Neuronal stem cell (in vitro differentiated cells): ENCODE results near the gene CKAP5.

Experiments used
- DNase-seq: peaks from one replicate; pipeline ENCODE4 v3.0.0-alpha.2; 2013; ENCODE audit warnings: low spot score
- H2AFZ ChIP-seq: one replicate; pipeline ENCODE4 v1.6.1; 2013; ENCODE audit warnings: mild to moderate bottlenecking, low read length, inconsistent platforms
- H2AK5ac ChIP-seq: 2 replicates; pipeline ENCODE4 v1.6.1; 2013; ENCODE audit warnings: low read depth, mild to moderate bottlenecking, inconsistent platforms, low read length, moderate library complexity, mixed read lengths
- H2BK120ac ChIP-seq: 2 replicates; pipeline ENCODE4 v1.6.1; 2013; ENCODE audit warnings: low read depth, mild to moderate bottlenecking, inconsistent platforms, low read length, moderate library complexity, mixed read lengths
- H2BK12ac ChIP-seq: one replicate; pipeline ENCODE4 v1.6.1; 2013; ENCODE audit warnings: low read length, inconsistent platforms
- H2BK15ac ChIP-seq: 2 replicates; pipeline ENCODE4 v1.6.1; 2013; ENCODE audit warnings: mild to moderate bottlenecking, low read length, inconsistent platforms, mixed read lengths
- H2BK5ac ChIP-seq: one replicate; pipeline ENCODE4 v1.6.1; 2013; ENCODE audit warnings: inconsistent platforms, mild to moderate bottlenecking, low read length, moderate library complexity
- H3K14ac ChIP-seq: one replicate; pipeline ENCODE4 v1.6.1; 2013; ENCODE audit warnings: low read length, inconsistent platforms
- H3K18ac ChIP-seq: 2 replicates; pipeline ENCODE4 v1.6.1; 2013; ENCODE audit warnings: low read length, inconsistent platforms
- H3K23ac ChIP-seq: 2 replicates; pipeline ENCODE4 v1.6.1; 2013; ENCODE audit warnings: low read depth, mild to moderate bottlenecking, mixed read lengths, low read length, inconsistent platforms; ENCODE audit not compliant: poor library complexity
- H3K27ac ChIP-seq: replicated peaks from 3 replicates; pipeline ENCODE4 v1.5.1; 2013; ENCODE audit warnings: low read length, inconsistent platforms
- H3K27me3 ChIP-seq, 3 experiments: 2 replicates each; pipeline ENCODE4 v1.6.1; 2013; ENCODE audit warnings: low read length in 3 of 3, mild to moderate bottlenecking in 2 of 3, inconsistent platforms in 1 of 3, low read depth in 1 of 3, mixed read lengths in 1 of 3, moderate library complexity in 1 of 3; ENCODE audit not compliant: control insufficient read depth in 3 of 3, insufficient read depth in 3 of 3
- H3K36me3 ChIP-seq, 2 donors: replicated peaks in 1 of 2; 2 replicates each; pipeline ENCODE4 v1.6.1; 2013; ENCODE audit warnings: low read length in 2 of 2; ENCODE audit not compliant: control insufficient read depth in 2 of 2, insufficient read depth in 2 of 2
- H3K4ac ChIP-seq: 2 replicates; pipeline ENCODE4 v1.6.1; 2013; ENCODE audit warnings: inconsistent platforms, mild to moderate bottlenecking, low read length, moderate library complexity
- H3K4me1 ChIP-seq, 2 donors: 1 replicate in 1 of 2; 2 replicates in 1 of 2; pipeline ENCODE4 v1.6.1; 2013; ENCODE audit warnings: low read length in 2 of 2, low read depth in 1 of 2; ENCODE audit not compliant: control insufficient read depth in 2 of 2, insufficient read depth in 1 of 2
- H3K4me2 ChIP-seq: one replicate; pipeline ENCODE4 v1.6.1; 2013; ENCODE audit warnings: mild to moderate bottlenecking, low read length, inconsistent platforms; ENCODE audit not compliant: insufficient read depth, poor library complexity, severe bottlenecking
- H3K4me3 ChIP-seq, 2 donors: 2 replicates each; pipeline ENCODE4 v1.5.1; 2013; ENCODE audit warnings: low read length in 2 of 2, mild to moderate bottlenecking in 2 of 2, inconsistent platforms in 1 of 2, moderate library complexity in 1 of 2
- H3K79me1 ChIP-seq: one replicate; pipeline ENCODE4 v1.6.1; 2013; ENCODE audit warnings: low read depth, mild to moderate bottlenecking, inconsistent platforms, low read length, moderate library complexity
- H3K9ac ChIP-seq: one replicate; pipeline ENCODE4 v1.6.1; 2013; ENCODE audit warnings: mild to moderate bottlenecking, low read depth, low read length, inconsistent platforms; ENCODE audit not compliant: poor library complexity
- H3K9me3 ChIP-seq, 2 donors: replicated peaks in 1 of 2; 2 replicates each; pipeline versions ENCODE3 to v1.6.1; 2013; ENCODE audit warnings: low read length in 2 of 2, mild to moderate bottlenecking in 2 of 2, inconsistent platforms in 1 of 2, low read depth in 1 of 2, mixed read lengths in 1 of 2, moderate library complexity in 1 of 2; ENCODE audit not compliant: control insufficient read depth in 2 of 2, insufficient read depth in 1 of 2
- H4K8ac ChIP-seq: one replicate; pipeline ENCODE4 v1.6.1; 2013; ENCODE audit warnings: low read depth, mild to moderate bottlenecking, inconsistent platforms, low read length, moderate library complexity
- H4K91ac ChIP-seq: one replicate; pipeline ENCODE4 v1.6.1; 2013; ENCODE audit warnings: low read length, low read depth, mild to moderate bottlenecking, inconsistent platforms; ENCODE audit not compliant: poor library complexity
- WGBS, 2 donors: extraction: QIAGEN DNeasy Blood & Tissue Kit; methylation state at CpG; one replicate each; pipeline ENCODE4 v1.1.7; 2013; ENCODE audit warnings: missing lambda C conversion rate in 2 of 2, mixed read lengths in 1 of 2; ENCODE audit not compliant: insufficient read length in 2 of 2, insufficient replicate concordance in 1 of 2; ENCODE audit errors: extremely low coverage in 2 of 2; 5-methylcytosine and 5-hydroxymethylcytosine counted together

The CKAP5 gene

GRCh38 chr11:46738887-46739286, 107.2 kb downstream of the CKAP5 start:
- Histone ChIP-seq H3K4me1 (no peaks in the 10 kb centered on the region), H2AFZ (no peak overlapping the region), H3K14ac (no peak overlapping the region), H2AK5ac (no peak overlapping the region), H3K18ac (no peak overlapping the region), H3K4ac (no peak overlapping the region), H3K79me1 (no peaks in the 10 kb centered on the region), H3K9me3 (no peaks in the 10 kb centered on the region), H3K27me3 (no peaks in the 10 kb centered on the region), H3K23ac (no peak overlapping the region), H2BK5ac (no peak overlapping the region), H2BK120ac (no peak overlapping the region), H2BK12ac (no peak overlapping the region), H4K8ac (no peak overlapping the region), H2BK15ac (no peak overlapping the region), H3K27ac (no peak overlapping the region), H4K91ac (no peak overlapping the region), H3K9ac (no peak overlapping the region), H3K4me2 (no peak overlapping the region), H3K4me3 (no peak overlapping the region), H3K36me3 (peaks cover 17 to 41% of the 10 kb centered on the region in 2 donors)
- no CpG with 5 or more reads among the region's 6 CpGs for WGBS, 2 donors
- no peak for DNase-seq

GRCh38 chr11:46737699-46738098, 108.4 kb downstream of the CKAP5 start:
- Histone ChIP-seq H3K79me1 (no peaks in the 10 kb centered on the region), H3K9ac (no peak overlapping the region), H2AFZ (no peak overlapping the region), H3K4me2 (no peak overlapping the region), H3K23ac (no peak overlapping the region), H3K27ac (no peak overlapping the region), H2BK5ac (no peak overlapping the region), H3K36me3 (peaks cover 12 to 29% of the 10 kb centered on the region in 2 donors), H3K4me3 (no peak overlapping the region), H3K9me3 (no peaks in the 10 kb centered on the region), H3K4me1 (no peaks in the 10 kb centered on the region), H2BK12ac (no peak overlapping the region), H3K18ac (no peak overlapping the region), H3K4ac (no peak overlapping the region), H2AK5ac (no peak overlapping the region), H3K14ac (no peak overlapping the region), H3K27me3 (no peaks in the 10 kb centered on the region), H2BK120ac (no peak overlapping the region), H2BK15ac (no peak overlapping the region), H4K91ac (no peak overlapping the region), H4K8ac (no peak overlapping the region)
- no CpG with 5 or more reads among the region's 11 CpGs for WGBS, 2 donors
- no peak for DNase-seq

GRCh38 chr11:46736615-46737014, 109.5 kb downstream of the CKAP5 start:
- Histone ChIP-seq H3K36me3 (peaks cover 4 to 18% of the 10 kb centered on the region in 2 donors), H2AK5ac (no peak overlapping the region), H2BK12ac (no peak overlapping the region), H3K4me1 (no peaks in the 10 kb centered on the region), H3K9me3 (no peaks in the 10 kb centered on the region), H3K79me1 (no peaks in the 10 kb centered on the region), H3K4me3 (no peak overlapping the region), H4K91ac (no peak overlapping the region), H2BK120ac (no peak overlapping the region), H3K27me3 (no peaks in the 10 kb centered on the region), H3K23ac (no peak overlapping the region), H3K14ac (no peak overlapping the region), H4K8ac (no peak overlapping the region), H2BK15ac (no peak overlapping the region), H3K18ac (no peak overlapping the region), H3K27ac (no peak overlapping the region), H2BK5ac (no peak overlapping the region), H3K4me2 (no peak overlapping the region), H2AFZ (no peak overlapping the region), H3K9ac (no peak overlapping the region), H3K4ac (no peak overlapping the region)
- no CpG with 5 or more reads among the region's 5 CpGs for WGBS, 2 donors
- DNase-seq: no peak

GRCh38 chr11:46736146-46736545, 109.9 kb downstream of the CKAP5 start:
- Histone ChIP-seq H3K4me3 (no peak overlapping the region), H3K9me3 (no peaks in the 10 kb centered on the region), H2BK15ac (no peak overlapping the region), H4K8ac (no peak overlapping the region), H3K4me1 (no peaks in the 10 kb centered on the region), H3K18ac (no peak overlapping the region), H3K4ac (no peak overlapping the region), H2BK5ac (no peak overlapping the region), H3K23ac (no peak overlapping the region), H3K27me3 (no peaks in the 10 kb centered on the region), H3K27ac (no peak overlapping the region), H3K36me3 (peaks cover 2 to 14% of the 10 kb centered on the region in 2 donors), H3K9ac (no peak overlapping the region), H2AFZ (no peak overlapping the region), H3K14ac (no peak overlapping the region), H3K4me2 (no peak overlapping the region), H3K79me1 (no peaks in the 10 kb centered on the region), H2AK5ac (no peak overlapping the region), H4K91ac (no peak overlapping the region), H2BK12ac (no peak overlapping the region), H2BK120ac (no peak overlapping the region)
- DNase-seq: no peak
- no CpG with 5 or more reads among the region's 7 CpGs for WGBS, 2 donors
